Effector memory CD4-positive, alpha-beta T cell (primary cell): ENCODE results near the gene RNF20.
"Not testable (repeated sequence)": the region's sequence is repeated elsewhere in the genome, so short reads cannot be mapped to it uniquely, and the experiment has no call there.

Experiments
- DNase-seq, 3 donors: peaks; one replicate each; pipeline ENCODE4 v3.0.0-alpha.2; 2020
- H3K27ac ChIP-seq: 2 replicates; pipeline ENCODE4 v1.7.0; 2013; ENCODE audit warnings: mild to moderate bottlenecking, low read length, moderate library complexity; ENCODE audit not compliant: insufficient read depth, poor library complexity, severe bottlenecking
- H3K27me3 ChIP-seq: replicated peaks from 2 replicates; pipeline ENCODE4 v1.7.0; 2013; ENCODE audit warnings: mild to moderate bottlenecking, low read length; ENCODE audit not compliant: insufficient read depth, control insufficient read depth, poor library complexity, severe bottlenecking
- H3K36me3 ChIP-seq: 2 replicates; pipeline ENCODE4 v1.7.0; 2013; ENCODE audit warnings: mild to moderate bottlenecking, low read length, moderate library complexity; ENCODE audit not compliant: control insufficient read depth, insufficient read depth
- H3K4me1 ChIP-seq: 2 replicates; pipeline ENCODE4 v1.7.0; 2013; ENCODE audit warnings: low read length, mild to moderate bottlenecking; ENCODE audit not compliant: control insufficient read depth, insufficient read depth, poor library complexity, severe bottlenecking
- H3K4me3 ChIP-seq: 2 replicates; pipeline ENCODE4 v1.7.0; 2013; ENCODE audit warnings: low read length, low read depth, mild to moderate bottlenecking; ENCODE audit not compliant: insufficient read depth, poor library complexity, severe bottlenecking
- H3K9me3 ChIP-seq: 2 replicates; pipeline ENCODE4 v1.7.0; 2013; ENCODE audit warnings: mild to moderate bottlenecking, low read length, moderate library complexity; ENCODE audit not compliant: control insufficient read depth

RNF20 gene

GRCh38 chr9:101585740-101586139 is 52.1 kb downstream of the RNF20 start:
- Histone ChIP-seq H3K4me3 (no peak overlapping the region), H3K27me3 (no peaks in the 10 kb centered on the region), H3K4me1 (no peaks in the 10 kb centered on the region), H3K36me3 (no peaks in the 10 kb centered on the region), H3K27ac (no peak overlapping the region), H3K9me3 (no peaks in the 10 kb centered on the region)
- DNase-seq = no peak

GRCh38 chr9:101586651-101587050 is 53.0 kb downstream of the RNF20 start:
- Histone ChIP-seq H3K4me3 (no peak overlapping the region), H3K36me3 (no peaks in the 10 kb centered on the region), H3K4me1 (no peaks in the 10 kb centered on the region), H3K27me3 (no peaks in the 10 kb centered on the region), H3K9me3 (no peaks in the 10 kb centered on the region), H3K27ac (no peak overlapping the region)
- DNase-seq = no peak

- H3K4me1 ChIP-seq = no peaks in the 10 kb centered on the region
- no peaks in the 10 kb centered on the region for H3K36me3 ChIP-seq
- no peak overlapping the region for H3K4me3 ChIP-seq
- no peaks in the 10 kb centered on the region for H3K9me3 ChIP-seq
- H3K27ac ChIP-seq = no peak overlapping the region
- DNase-seq = no peak
- H3K27me3 ChIP-seq = no peaks in the 10 kb centered on the region
Observed at GRCh38 chr9:101587332-101588043, 53.8 kb downstream of the RNF20 start.

GRCh38 chr9:101590074-101590473 is 56.4 kb downstream of the RNF20 start:
- H3K36me3 ChIP-seq, H3K4me3 ChIP-seq, H3K27me3 ChIP-seq, H3K27ac ChIP-seq, H3K4me1 ChIP-seq, H3K9me3 ChIP-seq, DNase-seq: not testable (repeated sequence)

GRCh38 chr9:101590901-101591300 is 57.2 kb downstream of the RNF20 start:
- DNase-seq = no peak
- H3K4me3 ChIP-seq = no peak overlapping the region
- no peaks in the 10 kb centered on the region for H3K4me1 ChIP-seq
- no peak overlapping the region for H3K27ac ChIP-seq
- H3K36me3 ChIP-seq = no peaks in the 10 kb centered on the region
- H3K27me3 ChIP-seq = no peaks in the 10 kb centered on the region
- no peaks in the 10 kb centered on the region for H3K9me3 ChIP-seq

- Histone ChIP-seq H3K4me3 (no peak overlapping the region), H3K9me3 (no peaks in the 10 kb centered on the region), H3K4me1 (no peaks in the 10 kb centered on the region), H3K36me3 (no peaks in the 10 kb centered on the region), H3K27me3 (no peaks in the 10 kb centered on the region), H3K27ac (no peak overlapping the region)
- DNase-seq = no peak
Observed at GRCh38 chr9:101591787-101592446, 58.3 kb downstream of the RNF20 start.

GRCh38 chr9:101592788-101593187 is 59.1 kb downstream of the RNF20 start:
- no peak for DNase-seq
- Histone ChIP-seq H3K27me3 (no peaks in the 10 kb centered on the region), H3K4me1 (no peaks in the 10 kb centered on the region), H3K36me3 (no peaks in the 10 kb centered on the region), H3K27ac (no peak overlapping the region), H3K4me3 (no peak overlapping the region), H3K9me3 (no peaks in the 10 kb centered on the region)

- no peaks in the 10 kb centered on the region for H3K27me3 ChIP-seq
- no peaks in the 10 kb centered on the region for H3K9me3 ChIP-seq
- H3K4me3 ChIP-seq = no peak overlapping the region
- no peaks in the 10 kb centered on the region for H3K4me1 ChIP-seq
- DNase-seq = no peak
- no peaks in the 10 kb centered on the region for H3K36me3 ChIP-seq
- no peak overlapping the region for H3K27ac ChIP-seq
Observed at GRCh38 chr9:101593345-101593744, 59.7 kb downstream of the RNF20 start.

- Histone ChIP-seq H3K9me3 (no peaks in the 10 kb centered on the region), H3K27me3 (no peaks in the 10 kb centered on the region), H3K36me3 (no peaks in the 10 kb centered on the region), H3K27ac (no peak within 1 kb of the TSS), H3K4me3 (no peak within 1 kb of the TSS), H3K4me1 (no peaks in the 10 kb centered on the region)
- DNase-seq = no peak
Observed at GRCh38 chr9:101594796-101595195, 61.1 kb downstream of the RNF20 start, which contains the start of gene PPP3R2. TSS of gene PPP3R2 (minus strand) at chr9:101594969. CDS start at chr9:101594921, 48 bp downstream.

- no peak overlapping the region for H3K27ac ChIP-seq
- H3K4me3 ChIP-seq = no peak overlapping the region
- H3K9me3 ChIP-seq = no peaks in the 10 kb centered on the region
- H3K36me3 ChIP-seq = no peaks in the 10 kb centered on the region
- no peaks in the 10 kb centered on the region for H3K27me3 ChIP-seq
- DNase-seq = no peak
- no peaks in the 10 kb centered on the region for H3K4me1 ChIP-seq
Observed at GRCh38 chr9:101601904-101602765, 68.5 kb downstream of the RNF20 start.
